HepG2 (cell line): ENCODE data around the gene SLC5A10. TPM values are rescaled to one million over a fixed set of nuclear protein-coding genes. Genes with fewer than 3 reads are reported as not detected.

Source experiments
- CBFB ChIP-seq: sonication (generic); formaldehyde crosslinking; IDR thresholded peaks from 2 replicates; pipeline ENCODE4 v1.4.0; 2020; ENCODE audit warnings: missing genetic modification reagents
- DZIP1 ChIP-seq: sonication (generic); formaldehyde crosslinking; IDR thresholded peaks from 2 replicates; pipeline ENCODE4 v1.5.0; 2020; ENCODE audit warnings: mild to moderate bottlenecking, missing genetic modification reagents
- ESRRA ChIP-seq: sonication (generic); formaldehyde crosslinking; IDR thresholded peaks from 2 replicates; pipeline ENCODE4 v1.5.1; 2020; ENCODE audit warnings: mild to moderate bottlenecking, low read depth, missing genetic modification reagents
- FOXA3 ChIP-seq: IDR thresholded peaks from 2 replicates; pipeline ENCODE4 v1.6.1; 2016; ENCODE audit warnings: missing genetic modification reagents, missing compliant biosample characterization
- FOXO4 ChIP-seq: sonication (generic); formaldehyde crosslinking; conservative IDR thresholded peaks from 2 replicates; pipeline ENCODE4 v1.8.1; 2023; ENCODE audit warnings: missing genetic modification reagents
- HBP1 ChIP-seq: IDR thresholded peaks from 2 replicates; pipeline ENCODE4 v1.6.1; 2016; ENCODE audit warnings: low read depth, control low read depth
- HNF1A ChIP-seq, 2 experiments: sonication (generic) in 1 of 2; formaldehyde crosslinking in 1 of 2; IDR thresholded peaks; 2 replicates each; pipeline versions ENCODE4 v1.4.0 to v1.6.1; 2016 to 2020; ENCODE audit warnings: borderline replicate concordance in 1 of 2, low read depth in 1 of 2, mild to moderate bottlenecking in 1 of 2, missing genetic modification reagents in 1 of 2
- HNRNPH1 ChIP-seq: fragments of 200-400 bp; formaldehyde crosslinking; optimal IDR thresholded peaks from 2 replicates; pipeline ENCODE3; 2017; ENCODE audit warnings: mild to moderate bottlenecking, low read depth, low read length
- NR0B2 ChIP-seq: sonication (generic); formaldehyde crosslinking; IDR thresholded peaks from 2 replicates; pipeline ENCODE4 v1.4.0; 2020; ENCODE audit warnings: mild to moderate bottlenecking, missing genetic modification reagents
- RBFOX2 ChIP-seq: fragments of 200-400 bp; formaldehyde crosslinking; IDR thresholded peaks from 2 replicates; pipeline ENCODE4 v1.6.1; 2017; ENCODE audit warnings: low read depth, mild to moderate bottlenecking, low read length
- ZBTB44 ChIP-seq: sonication (generic); formaldehyde crosslinking; IDR thresholded peaks from 2 replicates; pipeline ENCODE4 v1.4.0; 2020; ENCODE audit warnings: missing genetic modification reagents
- ZMAT5 ChIP-seq: sonication (generic); formaldehyde crosslinking; IDR thresholded peaks from 2 replicates; pipeline ENCODE4 v1.5.0; 2020; ENCODE audit warnings: mild to moderate bottlenecking, low read depth, missing genetic modification reagents, borderline replicate concordance
- ZNF274 ChIP-seq: sonication (generic); formaldehyde crosslinking; IDR thresholded peaks from 2 replicates; pipeline ENCODE4 v1.5.1; 2020; ENCODE audit warnings: mild to moderate bottlenecking, missing genetic modification reagents
- ZNF335 ChIP-seq: sonication (generic); formaldehyde crosslinking; IDR thresholded peaks from 2 replicates; pipeline ENCODE4 v1.4.0; 2020; ENCODE audit warnings: missing genetic modification reagents
- ZNF567 ChIP-seq: sonication (generic); formaldehyde crosslinking; IDR thresholded peaks from 2 replicates; pipeline ENCODE4 v1.8.1; 2023; ENCODE audit warnings: mild to moderate bottlenecking, missing genetic modification reagents, borderline replicate concordance
- polyA plus RNA-seq, 8 experiments: library from polyadenylated mRNA; depleted of rRNA in 3 of 8; stranded (reverse) in 7 of 8; unstranded in 1 of 8; fragments of >200 nt; fragmentation: Illumina TruSeq in 4 of 8; extraction: Trizol in 4 of 8; gene quantifications; 2 replicates each; pipeline versions ENCODE4 v1.2.1 to v1.2.3, GENCODE V29; 2011 to 2016; ENCODE audit warnings: low read depth in 4 of 8, missing spikeins in 1 of 8, mixed read lengths in 1 of 8; ENCODE audit not compliant: insufficient read depth in 1 of 8
- total RNA-seq, 5 experiments: library from RNA; depleted of rRNA; stranded (reverse); fragments of >200 nt; fragmentation: Illumina TruSeq; extraction: Trizol; gene quantifications; 2 replicates each; pipeline ENCODE4 v1.2.3, GENCODE V29; 2016; ENCODE audit warnings: low read depth in 1 of 5

Gene SLC5A10
- total and polyA plus RNA-seq, 2 of the 13 experiments (the other 11 are each of a cell fraction or from before 2014, with no cell fraction given), result 0.05 TPM; not detected in 1

- TF ChIP-seq FOXO4, result no peak
- peak; percentile 53; the same call in 1 of the 2 replicates for TF ChIP-seq HNF1A (IDR thresholded peaks at IDR 0.05; ENCODE audit: low read depth)
- peak; percentile 86; the same call in 1 of the 2 replicates for TF ChIP-seq HNF1A (CRISPR knock-in tag; IDR thresholded peaks at IDR 0.05; ENCODE audit: borderline replicate concordance)
- TF ChIP-seq ZNF335, result no peak
- no peak for TF ChIP-seq HNRNPH1
- TF ChIP-seq HBP1, result peak; percentile 91; the same call in 1 of the 2 replicates
- 0 out of 2 replicates have a peak, but pooled peaks have one; percentile 53 for TF ChIP-seq ZNF567 (CRISPR knock-in tag)
- TF ChIP-seq DZIP1 (CRISPR knock-in tag), result no peak
- TF ChIP-seq ESRRA (CRISPR knock-in tag), result peak; percentile 97
- TF ChIP-seq ZMAT5 (CRISPR knock-in tag), result no peak
- TF ChIP-seq NR0B2 (CRISPR knock-in tag), result peak; percentile 55; the same call in 1 of the 2 replicates
- peak; percentile 95 for TF ChIP-seq FOXA3 (CRISPR knock-in tag)
- 0 out of 2 replicates have a peak, but pooled peaks have one; percentile 57 for TF ChIP-seq ZBTB44 (CRISPR knock-in tag)
- peak; percentile 54; the same call in 1 of the 2 replicates for TF ChIP-seq RBFOX2
- peak; percentile 63; the same call in 1 of the 2 replicates for TF ChIP-seq CBFB (CRISPR knock-in tag)
- peak; percentile 75; the same call in 1 of the 2 replicates for TF ChIP-seq ZNF274 (CRISPR knock-in tag)
Measured at GRCh38 chr17:18988546-18989173, 36.7 kb downstream of the SLC5A10 start (continued).
